Amniotic stem cell (primary cell): ENCODE data around the gene SKAP1.
"Not testable (repeated sequence)": the region's sequence is repeated elsewhere in the genome, so short reads cannot be mapped to it uniquely, and the experiment has no call there.

Experiments
- DNase-seq: peaks from one replicate; lab custom pipeline; 2025; lab: John Stamatoyannopoulos, UW

Gene SKAP1

DNA sequence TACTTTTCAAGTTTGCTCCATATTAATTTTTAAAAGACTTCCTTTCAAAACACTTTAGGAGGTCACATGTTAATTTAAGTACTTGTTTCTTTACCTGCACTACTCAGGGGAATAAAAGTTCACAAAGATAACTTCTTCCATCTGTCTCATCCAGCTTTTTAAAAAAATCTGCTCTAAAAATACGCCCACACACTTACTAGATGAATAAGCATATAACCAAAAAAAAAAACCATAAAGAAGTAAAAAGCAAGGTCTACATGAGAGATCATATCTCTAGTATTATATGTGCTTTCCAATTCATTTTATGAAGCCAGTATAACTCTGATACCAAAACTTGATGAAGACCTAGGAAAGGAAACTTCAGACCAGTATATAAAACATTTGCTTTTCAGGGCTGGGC is 17.2 kb downstream of the SKAP1 start:
- DNase-seq, result no peak

DNA sequence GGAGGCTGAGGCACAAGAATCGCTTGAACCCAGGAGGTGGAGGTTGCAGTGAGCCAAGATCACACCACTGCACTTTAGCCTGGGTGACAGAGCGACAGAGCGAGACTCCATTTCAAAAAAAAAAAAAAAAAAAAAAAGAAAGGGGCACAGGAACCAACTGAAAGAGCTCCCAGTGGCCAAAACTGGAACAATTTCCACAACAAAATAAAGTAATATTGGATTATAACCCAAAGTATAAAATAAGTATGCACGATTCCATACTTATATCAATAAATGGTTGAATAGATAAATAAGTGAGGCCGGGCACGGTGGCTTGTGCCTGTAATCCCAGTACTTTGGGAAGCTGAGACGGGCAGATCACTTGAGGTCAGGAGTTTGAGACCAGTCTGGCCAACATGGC is 19.2 kb downstream of the SKAP1 start:
- DNase-seq, result not testable (repeated sequence)

DNA sequence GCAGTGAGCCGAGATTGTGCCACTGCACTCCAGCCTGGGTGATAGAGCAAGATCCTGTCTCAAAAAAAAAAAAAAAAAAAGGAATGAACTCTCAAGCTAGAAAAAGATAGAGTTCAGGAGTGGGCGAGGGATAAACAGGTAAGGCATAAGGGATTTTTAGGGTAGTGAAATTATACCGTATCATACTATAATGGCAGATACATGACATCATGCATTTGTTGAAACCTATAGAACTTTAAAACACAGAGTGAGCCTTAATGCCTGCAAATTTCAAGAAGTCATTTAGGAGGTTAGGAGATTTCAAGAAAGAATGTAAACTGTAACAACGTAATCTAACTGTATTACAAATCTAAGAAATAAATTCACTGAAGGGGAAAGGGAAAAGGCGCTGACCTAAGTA is 20.4 kb downstream of the SKAP1 start:
- no peak for DNase-seq

DNA sequence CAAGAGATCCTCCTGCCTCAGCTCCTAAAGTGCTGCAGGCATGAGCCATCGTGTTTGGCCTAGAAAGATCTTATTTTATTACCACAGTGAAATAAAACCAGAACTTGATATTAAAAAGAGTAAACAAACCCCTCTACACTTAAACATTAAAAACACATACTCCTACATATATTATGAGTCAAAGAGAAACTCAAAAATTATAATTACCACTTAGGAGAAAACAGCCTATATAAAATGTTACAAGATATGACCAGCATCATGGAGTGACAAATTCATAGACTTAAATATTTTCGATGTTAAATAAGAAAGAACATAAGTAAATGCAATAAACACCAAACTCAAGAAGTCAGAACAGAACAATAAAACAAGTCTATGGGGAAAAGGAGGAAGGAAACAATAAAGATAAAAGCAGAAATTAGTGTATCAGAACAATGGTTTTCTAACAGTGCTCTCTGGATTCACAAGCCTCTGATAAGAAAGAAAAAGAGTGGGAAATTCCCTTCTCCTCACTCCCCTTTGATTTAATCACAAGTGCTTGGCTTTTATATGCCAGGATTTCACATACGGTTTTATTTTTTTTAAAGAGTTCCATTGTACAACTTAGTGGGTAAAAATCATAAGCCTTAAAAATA is 23.0 kb downstream of the SKAP1 start:
- no peak for DNase-seq

DNA sequence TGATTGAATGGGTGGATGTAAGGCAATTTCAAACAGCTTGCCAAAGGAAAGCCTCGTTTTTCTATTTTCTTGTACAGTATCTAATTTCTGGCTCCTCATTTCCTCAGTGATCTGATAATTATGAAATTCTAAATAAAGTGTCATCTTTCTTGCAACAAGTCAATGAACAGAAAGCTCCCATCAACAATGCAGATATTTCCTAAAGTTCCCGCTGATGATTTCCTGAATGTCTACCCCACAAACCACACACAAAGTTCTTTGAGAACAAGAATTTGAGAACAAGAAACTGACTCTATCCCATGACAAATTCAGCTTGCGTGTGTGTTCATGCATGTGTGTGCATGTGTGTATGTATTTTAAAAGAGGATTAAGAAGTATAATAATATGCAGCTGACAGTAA is 35.2 kb downstream of the SKAP1 start:
- no peak for DNase-seq

DNA sequence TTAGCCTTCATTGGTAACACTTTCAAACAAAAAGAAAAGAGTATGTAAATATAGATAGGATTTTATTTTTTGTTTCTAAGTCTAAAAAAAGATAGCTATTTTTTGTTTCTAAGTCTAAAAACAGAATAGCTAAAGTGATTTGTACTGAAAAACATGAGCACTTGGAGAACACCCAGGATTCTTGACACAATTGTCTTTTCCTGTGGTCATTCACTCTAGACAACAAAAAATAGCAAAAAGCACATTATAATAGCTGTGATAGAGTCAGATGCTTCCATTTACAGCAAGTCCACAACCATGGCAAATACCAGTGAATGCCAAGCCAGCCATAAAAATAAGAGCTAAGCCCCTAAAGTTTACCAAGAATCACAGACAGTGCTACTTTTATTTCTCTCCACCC is 36.7 kb downstream of the SKAP1 start:
- no peak for DNase-seq

DNA sequence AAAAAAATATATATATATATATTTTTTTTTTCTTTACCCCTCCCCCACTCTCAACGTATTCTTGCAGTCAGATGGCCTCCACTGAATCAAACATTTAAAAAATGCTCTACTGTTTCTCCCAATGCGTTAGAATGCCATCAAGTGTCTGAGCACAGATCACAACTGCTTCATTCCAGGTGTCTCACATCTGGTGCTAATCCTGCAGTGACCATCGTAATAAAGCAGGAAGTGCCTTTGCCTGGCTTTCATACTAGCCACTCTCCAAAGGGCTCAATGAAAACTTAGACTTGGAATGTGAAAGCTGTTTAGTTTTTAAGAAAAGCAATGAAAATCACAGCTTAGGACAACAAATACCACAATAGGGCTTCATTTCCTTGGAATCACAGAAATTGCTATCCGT is 37.2 kb downstream of the SKAP1 start:
- DNase-seq, result no peak

DNA sequence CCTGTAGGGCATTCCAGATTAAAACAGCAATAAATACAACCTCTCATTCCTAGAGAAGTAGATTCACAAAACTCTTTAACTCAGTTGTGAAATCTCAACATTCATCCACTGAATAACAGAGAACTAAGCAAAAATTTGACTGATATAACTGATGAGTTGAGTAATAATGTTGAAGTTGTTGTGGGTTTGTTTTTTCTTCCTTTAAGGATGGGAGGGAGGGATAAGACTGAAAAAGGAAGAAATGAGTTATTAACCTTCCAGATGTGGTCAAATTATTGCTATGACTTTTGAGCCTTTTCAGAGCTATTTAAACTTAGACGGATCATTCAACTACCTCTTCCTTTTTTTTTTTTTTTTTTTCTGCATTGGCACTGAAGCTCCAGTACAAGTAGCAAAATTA is 38.6 kb downstream of the SKAP1 start:
- no peak for DNase-seq

DNA sequence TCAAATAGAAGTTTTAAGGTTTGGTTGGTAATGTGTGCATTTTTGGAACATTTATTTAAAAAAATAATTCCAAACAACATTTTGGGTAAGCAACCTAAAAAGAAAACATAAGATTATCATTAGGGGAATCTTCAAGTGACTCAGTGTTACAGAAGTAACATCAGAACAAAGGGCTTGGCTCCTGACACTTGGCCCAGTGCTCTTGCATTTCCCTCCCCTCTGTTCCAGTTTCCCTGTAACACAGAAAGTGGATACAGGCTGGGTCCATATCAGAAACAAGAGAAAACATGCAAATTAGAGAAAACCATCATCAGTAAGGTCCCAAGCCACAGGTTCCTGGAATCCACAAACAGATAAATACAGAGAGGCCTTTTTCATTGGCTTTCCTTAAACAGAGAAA is 40.1 kb downstream of the SKAP1 start:
- no peak for DNase-seq

DNA sequence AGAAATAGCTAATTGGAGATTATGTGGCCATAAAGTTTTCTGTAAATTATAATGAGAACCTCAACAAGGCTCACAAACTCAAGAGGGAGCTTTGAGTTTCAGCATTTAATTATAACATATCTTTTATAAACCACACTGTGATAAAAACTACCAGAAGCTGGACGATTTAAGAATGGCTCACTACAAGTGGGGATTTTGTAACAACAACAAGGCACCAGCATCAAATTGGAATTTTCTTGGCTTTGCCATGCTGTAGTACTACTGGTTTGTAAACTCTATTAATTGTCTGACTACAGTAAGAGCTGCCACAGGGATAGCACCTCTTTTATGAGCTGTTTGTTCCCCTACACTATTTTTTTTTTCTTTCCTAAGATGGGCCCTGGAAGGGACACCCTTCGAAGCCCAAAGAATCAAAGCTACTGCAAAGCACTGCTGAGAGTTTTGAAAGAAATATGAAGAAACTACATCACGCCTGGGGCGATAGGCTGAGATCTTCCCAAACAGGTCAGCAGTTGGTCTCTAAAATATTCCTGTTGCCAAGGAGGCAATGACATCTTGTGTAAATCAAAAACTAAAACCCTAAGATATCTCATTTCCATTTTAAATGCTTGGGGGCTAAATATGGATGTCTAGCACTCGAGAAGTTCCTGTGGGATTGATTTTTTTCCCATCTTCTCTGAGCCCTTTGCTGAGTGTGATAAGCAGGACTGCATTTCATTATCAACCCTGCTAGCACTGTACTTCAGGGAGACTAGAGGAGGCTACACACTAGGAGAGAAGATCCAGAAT is 40.9 kb downstream of the SKAP1 start:
- DNase-seq, result no peak

DNA sequence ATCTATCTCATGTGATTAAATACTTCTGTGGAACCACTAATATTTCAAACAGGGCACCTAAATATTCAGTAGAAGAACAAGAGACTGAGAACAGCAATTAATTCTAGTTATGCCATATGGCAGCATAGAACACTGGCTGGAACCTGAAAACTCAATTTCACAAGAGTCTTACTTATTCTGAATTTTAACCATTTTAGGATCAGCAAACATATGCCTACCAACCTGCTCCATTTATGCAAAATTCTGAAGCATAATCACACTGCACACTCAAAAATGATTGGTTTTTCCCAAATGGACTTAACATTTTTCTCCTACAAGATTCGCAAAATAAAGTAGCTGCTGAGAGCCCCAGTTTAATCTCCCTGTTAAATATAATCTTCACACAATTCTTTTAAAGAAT is 43.2 kb downstream of the SKAP1 start:
- no peak for DNase-seq

DNA sequence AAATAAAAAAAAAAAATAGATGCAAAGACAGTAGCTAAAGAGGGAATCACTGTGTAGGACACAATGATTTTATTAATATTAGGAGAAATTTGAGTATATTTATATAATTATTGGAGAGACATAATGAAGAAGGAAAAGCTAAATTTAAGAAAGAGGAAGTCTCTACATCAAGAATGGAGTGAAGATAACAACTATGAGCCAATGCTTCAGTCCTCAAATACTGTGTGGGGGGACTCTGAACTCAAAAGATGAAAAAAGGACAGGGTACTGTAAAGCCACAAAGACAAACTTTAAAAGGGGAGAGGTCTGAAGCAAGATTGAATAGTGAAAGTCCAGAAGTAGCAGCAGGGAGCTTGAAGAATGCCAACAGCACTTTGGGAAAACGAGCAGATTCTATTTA is 44.7 kb downstream of the SKAP1 start:
- no peak for DNase-seq

DNA sequence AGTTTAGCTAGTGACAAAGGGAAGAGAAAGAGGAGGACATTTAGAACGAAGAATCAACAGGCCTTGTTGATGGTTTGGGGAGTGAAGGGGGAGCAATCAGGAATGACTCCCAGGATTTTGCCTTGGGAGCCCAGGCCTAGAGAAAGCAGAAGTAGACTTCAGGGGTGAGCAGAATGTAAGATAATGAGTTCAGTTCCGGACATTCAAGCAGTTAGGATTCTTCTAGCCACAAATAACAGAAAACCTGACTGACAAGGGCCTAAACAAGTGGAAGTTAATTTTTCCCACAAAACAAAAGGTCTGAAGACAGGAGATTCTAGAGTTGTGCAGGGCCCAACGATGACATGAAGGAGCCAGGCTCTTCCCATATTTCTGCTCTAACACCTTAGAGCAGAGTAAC is 45.9 kb downstream of the SKAP1 start:
- no peak for DNase-seq

DNA sequence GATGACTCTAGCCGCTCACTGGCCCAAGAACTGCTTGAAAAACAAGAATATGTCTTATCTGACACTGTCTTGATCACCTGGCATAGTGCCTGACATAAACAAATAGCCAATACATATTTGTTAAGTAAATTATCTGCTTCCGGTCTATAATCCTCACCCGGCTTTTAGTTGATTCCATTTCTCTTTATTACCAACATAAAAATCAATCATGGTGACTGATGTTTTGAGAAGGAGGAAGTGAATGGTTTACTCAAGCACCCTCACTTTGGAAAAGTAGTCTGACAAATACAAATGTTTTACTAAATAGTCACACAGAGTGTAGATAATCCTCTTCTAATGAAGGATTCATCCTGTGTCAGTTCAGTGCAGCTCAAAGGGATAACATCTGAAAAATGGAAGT is 47.0 kb downstream of the SKAP1 start:
- DNase-seq, result no peak

DNA sequence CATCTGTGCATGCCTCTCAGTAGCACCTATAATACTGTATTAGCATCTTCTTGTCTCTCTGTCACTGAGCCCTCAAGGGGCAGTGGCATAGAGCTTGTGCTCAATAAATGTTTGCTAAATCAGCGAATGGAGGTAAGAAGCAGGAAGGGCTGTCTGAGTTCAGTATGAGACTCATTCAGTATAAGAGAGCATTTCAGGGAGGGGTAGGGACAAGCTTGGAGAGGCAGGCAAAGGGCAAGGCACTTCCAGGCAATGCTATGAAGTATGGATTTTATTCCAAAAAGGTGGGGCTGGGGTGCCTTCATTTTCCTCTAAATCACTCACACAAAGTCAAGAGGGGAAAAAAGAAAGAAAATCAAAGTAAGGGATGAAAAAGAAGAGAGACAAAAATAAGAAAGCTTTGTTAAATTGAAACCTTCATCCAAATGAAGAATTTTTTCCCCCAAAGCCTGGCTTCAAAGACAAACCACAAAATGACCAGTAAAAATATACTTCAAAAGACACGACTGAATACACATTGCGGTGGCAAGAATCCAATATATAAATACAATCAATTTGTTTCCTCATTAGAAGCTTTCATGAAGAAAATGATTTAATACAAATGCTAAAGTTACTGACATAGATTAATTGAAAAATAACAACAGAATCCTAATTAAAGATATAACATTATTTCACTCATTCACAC is 51.2 kb downstream of the SKAP1 start:
- no peak for DNase-seq

DNA sequence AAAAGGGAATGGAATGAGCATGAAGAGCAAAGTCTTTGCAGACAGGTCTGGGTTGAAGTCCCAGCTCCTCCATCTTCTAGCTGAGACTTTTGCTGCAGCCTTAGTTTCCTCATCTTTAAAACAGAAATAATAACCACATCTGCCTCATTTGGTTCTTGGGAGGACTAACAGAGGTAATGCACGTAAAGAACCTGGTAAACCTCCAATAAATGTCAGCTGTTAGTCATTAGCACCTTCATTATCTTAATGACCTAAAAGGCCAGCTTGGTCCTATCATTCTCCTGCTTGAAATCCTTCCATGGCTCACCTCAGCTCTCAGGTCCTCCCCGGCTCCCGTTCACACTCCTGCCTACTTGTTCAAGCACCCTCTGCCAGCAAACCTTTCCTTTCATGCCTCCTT is 51.8 kb downstream of the SKAP1 start:
- no peak for DNase-seq

DNA sequence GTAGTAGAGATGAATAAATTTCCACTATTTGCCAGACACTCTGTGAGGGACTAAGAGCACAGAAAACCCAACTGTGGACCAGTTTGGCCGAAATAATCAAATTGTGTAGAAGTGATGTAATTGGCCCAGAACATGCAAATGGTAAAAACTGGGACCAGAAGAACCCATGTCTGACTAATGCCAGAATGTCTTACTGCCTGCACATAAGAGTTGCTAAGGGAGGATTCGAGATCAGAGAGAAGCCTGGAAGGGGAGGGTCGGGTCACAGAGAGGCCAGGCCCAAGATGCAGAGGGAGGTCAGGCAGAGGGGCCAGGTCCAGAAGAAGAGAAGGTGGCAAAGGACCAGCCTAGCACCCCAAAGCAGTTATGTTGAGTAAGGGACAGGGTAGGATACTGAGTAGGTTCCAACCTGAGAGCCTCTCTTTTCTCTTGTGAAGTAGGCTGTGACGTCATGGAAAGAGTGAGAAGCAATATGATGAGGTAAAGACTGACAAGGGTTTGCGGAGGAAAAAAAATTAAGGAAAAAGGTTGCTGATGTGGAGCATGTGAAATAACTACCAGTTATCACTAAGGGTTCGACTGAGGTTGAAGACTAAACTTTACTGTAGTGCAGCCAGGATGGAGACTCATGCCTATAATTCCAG is 53.2 kb downstream of the SKAP1 start:
- DNase-seq, result no peak

DNA sequence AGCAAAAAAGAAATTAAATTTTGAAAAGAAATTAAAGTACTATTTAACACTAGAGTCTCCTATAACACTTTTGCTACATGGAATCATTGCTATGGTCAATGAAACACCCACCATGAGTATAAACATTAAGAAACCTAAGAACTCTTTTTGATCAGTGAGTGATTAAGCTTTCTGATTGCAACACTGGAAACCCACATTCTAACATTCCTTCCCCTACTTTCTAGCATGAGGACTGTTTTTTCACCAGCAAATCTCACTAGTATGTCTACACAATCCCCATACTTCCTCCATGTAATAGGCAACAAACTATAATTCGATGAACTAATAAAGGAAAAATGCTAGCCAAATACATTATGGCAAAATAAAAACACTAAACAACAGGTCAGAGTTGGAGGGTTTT is 54.7 kb downstream of the SKAP1 start:
- no peak for DNase-seq

DNA sequence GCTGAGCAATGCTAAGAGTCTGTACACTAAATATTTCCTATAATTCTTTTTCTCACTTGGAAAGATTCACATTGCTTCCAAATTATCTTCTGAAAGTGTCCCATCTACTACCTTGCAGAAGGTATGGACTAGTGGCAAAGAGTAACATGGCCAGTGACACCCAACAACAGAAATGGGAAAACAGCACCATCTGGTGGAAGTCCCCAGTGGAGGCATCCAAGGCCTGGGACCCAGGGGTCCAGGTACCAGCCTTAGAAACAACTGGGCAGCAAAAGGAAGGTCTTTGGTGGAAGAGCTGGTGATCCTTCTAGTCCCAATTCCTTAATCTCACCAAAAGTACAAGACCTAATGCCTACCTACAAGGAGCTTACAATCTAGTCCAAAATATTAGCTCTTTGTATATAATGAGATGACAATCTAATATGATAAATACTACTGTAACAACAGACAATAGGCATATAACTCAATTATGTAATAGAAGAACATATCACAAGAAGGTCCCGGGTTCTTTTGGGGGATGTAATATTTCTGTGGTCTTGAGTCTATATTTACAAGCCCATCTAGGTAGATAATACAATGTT is 55.3 kb downstream of the SKAP1 start:
- no peak for DNase-seq

DNA sequence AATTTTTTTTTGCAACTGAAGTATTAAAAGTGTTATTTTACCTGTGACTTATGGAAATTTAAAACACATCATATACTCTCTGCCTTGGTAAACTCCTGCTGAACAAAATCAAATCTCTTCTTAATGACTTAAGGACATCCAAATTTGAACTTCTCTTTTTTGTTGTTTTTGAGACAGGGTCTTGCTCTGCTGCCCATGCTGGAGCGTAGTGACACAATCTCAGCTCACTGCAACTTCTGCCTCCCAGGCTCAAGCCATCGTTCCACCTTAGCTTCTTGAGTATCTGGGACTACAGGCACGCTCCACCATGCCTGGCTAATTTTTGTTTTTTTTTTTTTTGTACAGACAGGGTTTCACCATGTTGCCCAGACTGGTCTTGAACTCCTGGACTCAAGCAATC is 56.1 kb downstream of the SKAP1 start:
- DNase-seq, result no peak

DNA sequence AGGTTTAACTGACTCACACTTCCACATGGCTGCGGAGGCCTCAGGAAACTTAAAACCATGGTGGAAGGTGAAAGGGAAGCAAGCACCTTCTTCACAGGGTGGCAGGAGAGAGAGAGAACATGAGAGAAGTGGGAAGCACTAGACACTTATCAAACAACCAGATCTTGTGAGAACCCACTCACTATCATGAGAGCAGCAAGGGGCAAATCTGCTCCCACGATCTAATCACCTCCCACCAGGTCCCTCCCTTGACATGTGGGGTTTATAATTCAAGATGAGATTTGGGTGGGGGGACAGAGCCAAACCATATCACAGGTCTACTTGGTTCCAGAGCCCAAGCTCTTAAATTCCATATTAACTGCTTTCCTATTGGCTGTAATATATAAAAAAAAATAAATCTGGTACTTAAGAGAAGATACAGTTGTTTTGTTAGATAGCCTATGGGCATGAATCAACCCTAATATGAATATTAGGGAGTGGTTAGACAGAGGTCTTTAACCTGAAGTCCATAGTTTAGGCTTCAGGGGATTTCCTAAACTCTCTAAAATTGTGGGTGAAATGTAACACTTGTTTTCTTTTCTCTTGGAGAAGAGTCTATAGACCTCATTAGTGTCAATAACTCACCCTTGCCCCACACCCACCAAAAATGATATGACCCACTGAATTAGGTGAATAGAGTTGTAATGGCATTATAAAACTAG is 56.7 kb downstream of the SKAP1 start:
- no peak for DNase-seq

DNA sequence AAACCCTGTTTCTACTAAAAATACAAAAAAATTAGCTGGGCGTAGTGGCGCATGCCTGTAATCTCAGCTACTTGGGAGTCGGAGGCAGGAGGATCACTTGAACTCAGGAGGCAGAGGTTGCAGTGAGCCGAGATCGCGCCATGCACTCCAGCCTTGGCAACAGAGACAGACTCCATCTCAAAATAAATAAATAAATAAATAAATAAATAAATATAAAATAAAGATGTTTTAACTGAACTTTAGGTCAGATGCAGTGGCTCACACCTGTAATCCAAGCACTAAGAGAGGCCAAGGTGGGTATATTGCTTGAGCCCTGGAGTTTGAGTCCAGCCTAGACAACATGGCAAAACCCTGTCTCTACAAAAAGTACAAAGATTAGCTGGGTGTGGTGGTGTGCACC is 61.0 kb downstream of the SKAP1 start:
- DNase-seq, result not testable (repeated sequence)
